Suprapubic skin (tissue), 4 donors: ENCODE data around the gene MADCAM1. TPM values are rescaled to one million over a fixed set of nuclear protein-coding genes. Genes with fewer than 3 reads are reported as not detected.
A peak's percentile ranks its signal among the peaks of the same experiment; 100 is the strongest.

Experiments
- DNase-seq, 2 donors: peaks; one replicate each; pipeline ENCODE4 v3.0.0-alpha.2; 2019; ENCODE audit warnings: low spot score in 2 of 2
- H3K27ac ChIP-seq: fragments of 200-600 bp; sonication (generic); one replicate; pipeline ENCODE4 v1.5.1; 2019
- H3K27me3 ChIP-seq: fragments of 200-600 bp; sonication (generic); one replicate; pipeline ENCODE4 v1.5.1; 2019
- H3K36me3 ChIP-seq: fragments of 200-600 bp; sonication (generic); one replicate; pipeline ENCODE4 v1.5.1; 2019
- H3K4me1 ChIP-seq: fragments of 200-600 bp; sonication (generic); one replicate; pipeline ENCODE4 v1.5.1; 2019
- H3K4me3 ChIP-seq: fragments of 200-600 bp; sonication (generic); one replicate; pipeline ENCODE4 v1.5.1; 2019; ENCODE audit warnings: mild to moderate bottlenecking
- H3K9me3 ChIP-seq: fragments of 200-600 bp; sonication (generic); one replicate; pipeline ENCODE4 v1.5.1; 2019
- CTCF ChIP-seq, 2 donors: fragments of 200-600 bp in 1 of 2; fragments of 450-650 bp in 1 of 2; sonication (generic) in 1 of 2; IDR thresholded peaks; one replicate each; pipeline ENCODE4 v1.5.1; 2016 to 2019; ENCODE audit warnings: antibody characterized with exemption in 2 of 2, mild to moderate bottlenecking in 1 of 2, moderate library complexity in 1 of 2
- EP300 ChIP-seq: sonication (generic); formaldehyde crosslinking; IDR thresholded peaks from one replicate; pipeline ENCODE4 v1.6.1; 2017; ENCODE audit warnings: antibody characterized with exemption
- POLR2A ChIP-seq, 2 donors: fragments of 450-650 bp; IDR thresholded peaks; one replicate each; pipeline ENCODE4 v1.6.1; 2017; ENCODE audit warnings: antibody characterized with exemption in 2 of 2, mild to moderate bottlenecking in 2 of 2, moderate library complexity in 2 of 2
- POLR2AphosphoS5 ChIP-seq, 3 donors: sonication (generic); formaldehyde crosslinking; IDR thresholded peaks; one replicate each; pipeline ENCODE4 v1.6.1; 2017; ENCODE audit warnings: antibody characterized with exemption in 3 of 3
- WGBS: methylation state at CpG from one replicate; pipeline ENCODE4 v1.1.5; 2018; 5-methylcytosine and 5-hydroxymethylcytosine counted together
- total RNA-seq, 4 donors: library from RNA; depleted of rRNA; stranded (reverse); fragments of >200 nt; gene quantifications; one replicate each; pipeline ENCODE4 v1.1.0, GENCODE V29; 2016

Gene MADCAM1
- total RNA-seq, 4 donors from 2014 or later = 0.64 TPM; not detected in 3

DNA sequence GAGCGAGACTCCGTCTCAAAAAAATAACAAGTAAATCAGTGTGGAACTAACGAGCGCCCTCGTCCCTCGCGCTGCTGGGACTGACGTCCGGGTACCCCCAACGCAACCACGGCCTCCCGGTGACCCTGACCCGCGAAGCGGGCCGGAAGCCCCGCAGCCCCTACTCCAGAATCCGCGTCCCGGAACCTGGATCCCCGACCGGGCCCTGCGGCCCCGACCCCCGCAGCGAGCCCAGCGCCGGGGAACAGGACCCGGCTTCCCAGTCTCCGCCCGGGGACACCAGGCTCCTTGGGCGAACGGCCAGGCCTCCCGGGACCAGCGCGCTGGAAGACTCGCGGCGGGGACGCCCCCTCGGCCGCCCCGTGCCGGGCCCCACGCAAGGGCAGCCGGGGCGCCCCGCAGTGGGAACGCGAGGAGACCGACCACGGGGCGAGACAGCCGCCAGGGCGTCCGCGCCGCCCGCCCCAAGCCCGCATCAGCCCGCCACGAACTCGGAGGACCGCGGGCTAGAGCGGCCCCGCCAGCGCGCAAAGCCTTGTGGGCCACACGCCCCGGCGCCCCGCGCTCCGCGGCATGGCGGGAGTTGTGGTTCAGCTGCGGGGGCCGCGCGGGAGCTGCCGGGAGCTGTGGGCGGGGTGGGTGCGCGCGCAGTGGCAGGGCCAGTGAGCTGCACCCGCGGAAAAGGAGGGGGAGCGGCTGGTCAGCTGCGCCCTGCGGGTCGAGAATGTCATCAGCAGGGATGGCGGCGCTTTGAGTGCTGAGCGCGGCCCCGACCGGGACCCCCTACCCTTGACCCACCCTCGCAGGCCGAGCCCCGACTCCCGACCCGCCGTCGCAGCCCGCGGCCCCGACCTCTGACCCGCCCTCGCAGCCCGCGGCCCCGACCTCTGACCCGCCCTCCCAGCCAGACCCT, 7.5 kb upstream of the MADCAM1 start:
- TF ChIP-seq CTCF (IDR thresholded peaks at IDR 0.05) (no peak), POLR2AphosphoS5 (IDR thresholded peaks at IDR 0.05) (peak in 1 of 3 donors; percentile 65), EP300 (no peak), POLR2A (IDR thresholded peaks at IDR 0.05) (peak; percentile 9 to 60)
- DNase-seq = peak; percentile 95 to 98
- peaks cover 22% of the 10 kb centered on the region for H3K4me1 ChIP-seq
- peak overlapping the region; percentile 73 for H3K4me3 ChIP-seq
- no peaks in the 10 kb centered on the region for H3K9me3 ChIP-seq
- H3K27me3 ChIP-seq = peaks cover 14% of the 10 kb centered on the region
- 0% methylated on average over 46 of the region's 114 CpGs for WGBS
- H3K36me3 ChIP-seq = no peaks in the 10 kb centered on the region
- H3K27ac ChIP-seq = peak overlapping the region; percentile 82

- Histone ChIP-seq H3K27me3 (peaks cover 10% of the 10 kb centered on the region), H3K36me3 (no peaks in the 10 kb centered on the region), H3K4me3 (peak overlapping the region; percentile 73), H3K27ac (peak overlapping the region; percentile 82), H3K9me3 (no peaks in the 10 kb centered on the region), H3K4me1 (peaks cover 27% of the 10 kb centered on the region)
- 35% methylated on average over 34 of the region's 61 CpGs for WGBS
- no peak for DNase-seq
- no peak for TF ChIP-seq EP300
- TF ChIP-seq CTCF (IDR thresholded peaks at IDR 0.05) = no peak
- TF ChIP-seq POLR2A (IDR thresholded peaks at IDR 0.05) = no peak
Measured at GRCh38 chr19:489418-490196, 6.7 kb upstream of the MADCAM1 start.

- H3K4me1 ChIP-seq = peaks cover 23% of the 10 kb centered on the region
- DNase-seq = no peak
- H3K9me3 ChIP-seq = no peaks in the 10 kb centered on the region
- no peak overlapping the region for H3K27ac ChIP-seq
- H3K36me3 ChIP-seq = no peaks in the 10 kb centered on the region
- 85% methylated on average over 12 of the region's 32 CpGs for WGBS
- peaks cover 6% of the 10 kb centered on the region for H3K27me3 ChIP-seq
- no peak overlapping the region for H3K4me3 ChIP-seq
- no peak for TF ChIP-seq POLR2A (IDR thresholded peaks at IDR 0.05)
- no peak for TF ChIP-seq POLR2AphosphoS5 (IDR thresholded peaks at IDR 0.05)
- TF ChIP-seq CTCF (IDR thresholded peaks at IDR 0.05) = no peak
- no peak for TF ChIP-seq EP300
Measured at GRCh38 chr19:491146-491741, 5.0 kb upstream of the MADCAM1 start.

DNA sequence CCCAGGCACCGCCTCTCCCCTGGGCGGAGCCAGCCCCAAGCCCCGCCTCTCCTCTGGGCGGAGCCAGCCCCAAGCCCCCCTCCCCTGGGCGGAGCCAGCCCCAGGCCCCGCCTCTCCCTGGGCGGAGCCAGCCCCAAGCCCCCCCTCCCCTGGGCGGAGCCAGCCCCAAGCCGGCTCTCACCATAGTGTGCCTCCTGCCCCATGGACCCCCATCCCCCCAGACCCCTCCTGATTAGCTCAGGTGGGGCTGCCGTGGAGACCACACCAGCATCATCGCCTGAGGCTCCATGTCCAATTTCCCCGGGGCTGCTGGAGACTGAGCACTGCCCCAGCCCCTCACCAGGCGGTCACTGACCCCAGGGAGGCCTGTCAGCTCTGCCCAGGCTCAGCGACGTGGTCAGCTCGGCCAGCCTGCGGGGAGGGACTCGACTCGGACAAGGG, 4.2 kb upstream of the MADCAM1 start:
- no peaks in the 10 kb centered on the region for H3K9me3 ChIP-seq
- no peaks in the 10 kb centered on the region for H3K36me3 ChIP-seq
- H3K27me3 ChIP-seq = peaks cover 9% of the 10 kb centered on the region
- no peak for DNase-seq
- H3K4me3 ChIP-seq = no peak overlapping the region
- peaks cover 23% of the 10 kb centered on the region for H3K4me1 ChIP-seq
- TF ChIP-seq POLR2AphosphoS5 (IDR thresholded peaks at IDR 0.05) (no peak), CTCF (IDR thresholded peaks at IDR 0.05) (no peak), POLR2A (IDR thresholded peaks at IDR 0.05) (no peak), EP300 (no peak)
- H3K27ac ChIP-seq = no peak overlapping the region
- 78% methylated on average over 10 of the region's 19 CpGs for WGBS
